Prostate gland (tissue), 2 donors: ENCODE results near the gene ARID4A. TPM values are rescaled to one million over a fixed set of nuclear protein-coding genes. Genes with fewer than 3 reads are reported as not detected.

Experiments used
- DNase-seq: peaks from one replicate; pipeline ENCODE4 v3.0.0-alpha.2; 2019; ENCODE audit warnings: low spot score
- H3K27ac ChIP-seq, 2 donors: fragments of 200-600 bp; sonication (generic); 2 replicates each; pipeline ENCODE4 v1.5.1; 2017 to 2019
- H3K27me3 ChIP-seq: fragments of 200-600 bp; sonication (generic); replicated peaks from 2 replicates; pipeline ENCODE4 v1.5.1; 2019; ENCODE audit not compliant: insufficient read depth
- H3K36me3 ChIP-seq, 2 donors: fragments of 200-600 bp; sonication (generic); 1 replicate in 1 of 2; 2 replicates in 1 of 2; pipeline versions ENCODE4 v1.5.1 to v1.8.1; 2017 to 2019
- H3K4me1 ChIP-seq: fragments of 200-600 bp; sonication (generic); replicated peaks from 2 replicates; pipeline ENCODE4 v1.5.1; 2019
- H3K4me3 ChIP-seq, 2 donors: fragments of 200-600 bp; sonication (generic); 2 replicates each; pipeline ENCODE4 v1.5.1; 2017 to 2019
- H3K9me3 ChIP-seq: fragments of 200-600 bp; sonication (generic); 2 replicates; pipeline ENCODE4 v1.5.1; 2017
- CTCF ChIP-seq, 4 experiments: fragments of 200-600 bp in 2 of 4; fragments of 450-650 bp in 2 of 4; sonication (generic) in 2 of 4; IDR thresholded peaks; 1 replicate in 3 of 4; 2 replicates in 1 of 4; pipeline ENCODE4 v1.5.1; 2016 to 2019; ENCODE audit warnings: antibody characterized with exemption in 4 of 4, mild to moderate bottlenecking in 2 of 4, moderate library complexity in 2 of 4
- POLR2A ChIP-seq: fragments of 450-650 bp; IDR thresholded peaks from one replicate; pipeline ENCODE4 v1.6.1; 2016; ENCODE audit warnings: antibody characterized with exemption, mild to moderate bottlenecking
- POLR2AphosphoS5 ChIP-seq: sonication (generic); formaldehyde crosslinking; IDR thresholded peaks from one replicate; pipeline ENCODE4 v1.6.1; 2017; ENCODE audit warnings: antibody characterized with exemption
- WGBS: methylation state at CpG from one replicate; pipeline ENCODE4 v1.1.5; 2018; 5-methylcytosine and 5-hydroxymethylcytosine counted together
- intact Hi-C: fragments of 100-400 bp; cut with DNase I; formaldehyde crosslinking; loops from one replicate; pipeline ENCODE4 v1.14.2; 2022
- total RNA-seq, 2 donors: library from RNA; depleted of rRNA; stranded (reverse); fragments of >200 nt; gene quantifications; one replicate each; pipeline ENCODE4 v1.1.0, GENCODE V29; 2016

The ARID4A gene
- total RNA-seq, 2 donors from 2014 or later, result 10.0 to 14.8 TPM

- intact Hi-C loops, result no loop called here
- WGBS, result 92% methylated on average over 1 of the region's 1 CpG
- no peak for DNase-seq
These were observed 15.3 kb downstream of the ARID4A start for GRCh38 chr14:58313699-58314098.

GRCh38 chr14:58315606-58316005 is 17.3 kb downstream of the ARID4A start:
- TF ChIP-seq POLR2AphosphoS5 (no peak), CTCF (IDR thresholded peaks at IDR 0.05) (no peak), POLR2A (no peak)
- 74% methylated on average over 1 of the region's 1 CpG for WGBS
- H3K27me3 ChIP-seq, result no peaks in the 10 kb centered on the region
- H3K36me3 ChIP-seq, result no peaks in the 10 kb centered on the region
- H3K4me3 ChIP-seq, result no peak overlapping the region
- H3K4me1 ChIP-seq, result no peaks in the 10 kb centered on the region
- no peaks in the 10 kb centered on the region for H3K9me3 ChIP-seq
- no peak for DNase-seq
- intact Hi-C loops, result no loop called here
- no peak overlapping the region for H3K27ac ChIP-seq

More at GRCh38 chr14:58313699-58314098, 15.3 kb downstream of the ARID4A start:
- H3K4me1 ChIP-seq, result no peaks in the 10 kb centered on the region
- H3K27me3 ChIP-seq, result no peaks in the 10 kb centered on the region
- TF ChIP-seq POLR2A (no peak), CTCF (IDR thresholded peaks at IDR 0.05) (no peak), POLR2AphosphoS5 (no peak)
- no peak overlapping the region for H3K4me3 ChIP-seq
- no peaks in the 10 kb centered on the region for H3K9me3 ChIP-seq
- H3K36me3 ChIP-seq, result no peaks in the 10 kb centered on the region
- H3K27ac ChIP-seq, result no peak overlapping the region

GRCh38 chr14:58327019-58327418 is 28.7 kb downstream of the ARID4A start:
- Histone ChIP-seq H3K4me1 (no peaks in the 10 kb centered on the region), H3K36me3 (peaks cover 4 to 11% of the 10 kb centered on the region in 2 donors), H3K27ac (no peak overlapping the region), H3K4me3 (no peak overlapping the region), H3K9me3 (no peaks in the 10 kb centered on the region), H3K27me3 (no peaks in the 10 kb centered on the region)
- WGBS, result 54% methylated on average over 1 of the region's 1 CpG
- intact Hi-C loops, result no loop called here
- DNase-seq, result no peak
- TF ChIP-seq POLR2AphosphoS5 (no peak), POLR2A (no peak), CTCF (IDR thresholded peaks at IDR 0.05) (no peak)

- peak overlapping the region in 1 of 2 donors; percentile 1 for H3K27ac ChIP-seq
- WGBS, result 2% methylated on average over 5 of the region's 5 CpGs
These were observed 32.8 kb downstream of the ARID4A start for GRCh38 chr14:58331111-58331510.

More at GRCh38 chr14:58331111-58331510, 32.8 kb downstream of the ARID4A start:
- Histone ChIP-seq H3K4me1 (no peaks in the 10 kb centered on the region), H3K9me3 (no peaks in the 10 kb centered on the region), H3K36me3 (no peaks in the 10 kb centered on the region), H3K4me3 (no peak overlapping the region), H3K27me3 (no peaks in the 10 kb centered on the region)
- TF ChIP-seq POLR2A (no peak), POLR2AphosphoS5 (peak; percentile 66), CTCF (IDR thresholded peaks at IDR 0.05) (no peak)
- DNase-seq, result peak; percentile 71
- intact Hi-C loops, result no loop called here
